ENCODE data around the gene PRRG1.
"Not testable (repeated sequence)": the region's sequence is repeated elsewhere in the genome, so short reads cannot be mapped to it uniquely, and the experiment has no call there.

The PRRG1 gene

DNA sequence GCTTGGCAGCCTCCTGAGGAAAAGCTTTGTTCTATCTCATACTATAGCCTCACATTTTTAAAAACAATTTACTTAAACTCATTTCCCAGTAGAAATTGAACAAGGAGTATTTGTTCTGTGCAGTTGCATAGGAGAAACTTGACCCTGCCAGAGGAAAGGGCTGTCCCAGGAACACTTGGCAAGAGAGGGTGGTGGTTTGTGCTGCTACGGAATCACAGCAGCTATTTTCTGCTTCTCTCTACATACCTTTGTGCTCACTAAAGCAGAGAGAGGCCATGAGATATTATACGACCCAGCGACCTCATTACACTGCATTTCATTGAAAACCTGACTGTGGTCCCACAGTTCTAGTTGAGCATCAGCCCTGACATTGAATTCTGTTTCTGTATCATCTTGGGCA, 139.2 kb downstream of the PRRG1 start:
- no peaks in the 10 kb centered on the region for H4K20me1 ChIP-seq (ENCODE audit: low read depth, low read length)
- no peak overlapping the region for H2AFZ ChIP-seq (ENCODE audit: low read depth, low read length, severe bottlenecking)
- H3K27me3 ChIP-seq (ENCODE audit: low read length) = no peaks in the 10 kb centered on the region
- no peaks in the 10 kb centered on the region for H3K9me3 ChIP-seq (ENCODE audit: insufficient read depth, low read length)
- H3K9me2 ChIP-seq (replicated peaks; ENCODE audit: insufficient read depth, low read length) = no peaks in the 10 kb centered on the region
- no peaks in the 10 kb centered on the region for H3K79me2 ChIP-seq (ENCODE audit: insufficient read depth, low read length)
- no peak overlapping the region for H3K27ac ChIP-seq (ENCODE audit: low read depth, low read length)
- no peaks in the 10 kb centered on the region for H3K36me3 ChIP-seq (ENCODE audit: low read length)
- H3F3A ChIP-seq (ENCODE audit: insufficient read depth) = no peaks in the 10 kb centered on the region
- H3K4me2 ChIP-seq (ENCODE audit: low read depth, low read length, poor library complexity, severe bottlenecking) = no peak overlapping the region
- H3K4me3 ChIP-seq (ENCODE audit: insufficient read depth, low read length, poor library complexity, severe bottlenecking) = no peak overlapping the region
- no peak overlapping the region for H3K9ac ChIP-seq (ENCODE audit: low read length)
- TF ChIP-seq CTCF (IDR thresholded peaks at IDR 0.05; ENCODE audit: insufficient read depth, low read length, poor library complexity, severe bottlenecking) (no peak), EZH2phosphoT487 (conservative IDR thresholded peaks at IDR 0.05; ENCODE audit: low read length) (no peak)

GRCh38 chrX:37491686-37492085, 142.5 kb downstream of the PRRG1 start:
- H4K20me1 ChIP-seq (ENCODE audit: low read depth, low read length) = no peaks in the 10 kb centered on the region
- no peak for TF ChIP-seq EZH2phosphoT487 (conservative IDR thresholded peaks at IDR 0.05; ENCODE audit: low read length)
- TF ChIP-seq CTCF (IDR thresholded peaks at IDR 0.05; ENCODE audit: insufficient read depth, low read length, poor library complexity, severe bottlenecking) = no peak
- H3K4me2 ChIP-seq (ENCODE audit: low read depth, low read length, poor library complexity, severe bottlenecking) = no peak overlapping the region
- H3K4me3 ChIP-seq (ENCODE audit: insufficient read depth, low read length, poor library complexity, severe bottlenecking) = no peak overlapping the region
- H3K36me3 ChIP-seq (ENCODE audit: low read length) = no peaks in the 10 kb centered on the region
- no peaks in the 10 kb centered on the region for H3K9me2 ChIP-seq (replicated peaks; ENCODE audit: insufficient read depth, low read length)
- H3K9ac ChIP-seq (ENCODE audit: low read length) = no peak overlapping the region
- no peaks in the 10 kb centered on the region for H3K9me3 ChIP-seq (ENCODE audit: insufficient read depth, low read length)
- no peak overlapping the region for H2AFZ ChIP-seq (ENCODE audit: low read depth, low read length, severe bottlenecking)
- H3K79me2 ChIP-seq (ENCODE audit: insufficient read depth, low read length) = no peaks in the 10 kb centered on the region
- no peak overlapping the region for H3K27ac ChIP-seq (ENCODE audit: low read depth, low read length)
- no peaks in the 10 kb centered on the region for H3K27me3 ChIP-seq (ENCODE audit: low read length)
- H3F3A ChIP-seq (ENCODE audit: insufficient read depth) = no peaks in the 10 kb centered on the region

DNA sequence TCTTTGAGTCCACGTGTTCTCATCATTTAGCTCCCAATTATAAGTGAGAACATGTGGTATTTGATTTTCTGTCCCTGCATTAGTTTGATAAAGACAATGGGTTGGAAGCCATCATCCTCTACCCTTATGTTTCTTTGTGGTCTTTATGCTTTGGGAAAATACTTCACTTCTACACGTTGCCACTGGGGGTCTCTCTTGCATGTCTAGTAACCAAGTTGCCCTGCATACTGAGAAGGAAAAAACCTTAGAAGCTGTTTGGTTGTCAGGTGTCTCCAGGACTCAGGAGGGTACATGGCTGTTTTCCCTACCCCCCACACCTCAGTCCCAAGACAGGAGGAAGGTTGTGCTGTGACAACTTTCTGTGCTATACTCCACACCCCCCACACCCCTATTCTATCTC, 146.6 kb downstream of the PRRG1 start:
- not testable (repeated sequence) for H3K27ac ChIP-seq (ENCODE audit: low read depth, low read length); H3K36me3 ChIP-seq (ENCODE audit: low read length); H3K9me2 ChIP-seq (replicated peaks; ENCODE audit: insufficient read depth, low read length); H3K4me2 ChIP-seq (ENCODE audit: low read depth, low read length, poor library complexity, severe bottlenecking); H3K9me3 ChIP-seq (ENCODE audit: insufficient read depth, low read length); H2AFZ ChIP-seq (ENCODE audit: low read depth, low read length, severe bottlenecking); H3K79me2 ChIP-seq (ENCODE audit: insufficient read depth, low read length); H3K9ac ChIP-seq (ENCODE audit: low read length); H3K4me3 ChIP-seq (ENCODE audit: insufficient read depth, low read length, poor library complexity, severe bottlenecking); H3K27me3 ChIP-seq (ENCODE audit: low read length); H4K20me1 ChIP-seq (ENCODE audit: low read depth, low read length); H3F3A ChIP-seq (ENCODE audit: insufficient read depth)

- H4K20me1 ChIP-seq (ENCODE audit: low read depth, low read length); H3K4me3 ChIP-seq (ENCODE audit: insufficient read depth, low read length, poor library complexity, severe bottlenecking); H3K79me2 ChIP-seq (ENCODE audit: insufficient read depth, low read length); H3K27me3 ChIP-seq (ENCODE audit: low read length); H2AFZ ChIP-seq (ENCODE audit: low read depth, low read length, severe bottlenecking); H3K9me3 ChIP-seq (ENCODE audit: insufficient read depth, low read length); H3K27ac ChIP-seq (ENCODE audit: low read depth, low read length); H3K36me3 ChIP-seq (ENCODE audit: low read length); H3K9me2 ChIP-seq (replicated peaks; ENCODE audit: insufficient read depth, low read length); H3F3A ChIP-seq (ENCODE audit: insufficient read depth); H3K9ac ChIP-seq (ENCODE audit: low read length); H3K4me2 ChIP-seq (ENCODE audit: low read depth, low read length, poor library complexity, severe bottlenecking): not testable (repeated sequence)
Observed at GRCh38 chrX:37497126-37497525, 148.0 kb downstream of the PRRG1 start.

DNA sequence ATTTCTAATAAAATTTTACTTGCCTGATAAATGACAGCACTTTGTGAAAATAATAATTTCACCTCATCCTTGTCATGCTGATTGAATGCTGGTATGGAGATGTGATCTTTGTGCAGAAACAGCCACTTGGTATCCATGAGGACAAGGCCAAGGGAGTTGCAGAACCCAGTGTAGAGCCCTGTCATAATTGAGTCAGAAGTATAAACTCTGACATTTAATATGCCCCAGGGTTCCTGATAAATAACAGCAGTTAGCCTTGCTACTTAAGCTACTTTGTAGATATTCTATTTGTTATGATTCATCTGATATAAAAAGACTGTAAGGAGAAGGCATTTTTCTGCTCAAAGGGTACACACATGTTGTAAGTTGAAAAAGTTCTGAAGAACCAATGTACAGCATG, 149.2 kb downstream of the PRRG1 start:
- not testable (repeated sequence) for H4K20me1 ChIP-seq (ENCODE audit: low read depth, low read length); H3K4me2 ChIP-seq (ENCODE audit: low read depth, low read length, poor library complexity, severe bottlenecking); H3K27ac ChIP-seq (ENCODE audit: low read depth, low read length); H3K36me3 ChIP-seq (ENCODE audit: low read length); H3K9ac ChIP-seq (ENCODE audit: low read length); H3K27me3 ChIP-seq (ENCODE audit: low read length); H3F3A ChIP-seq (ENCODE audit: insufficient read depth); H3K4me3 ChIP-seq (ENCODE audit: insufficient read depth, low read length, poor library complexity, severe bottlenecking); H3K9me3 ChIP-seq (ENCODE audit: insufficient read depth, low read length); H3K9me2 ChIP-seq (replicated peaks; ENCODE audit: insufficient read depth, low read length); H3K79me2 ChIP-seq (ENCODE audit: insufficient read depth, low read length); H2AFZ ChIP-seq (ENCODE audit: low read depth, low read length, severe bottlenecking)

- H3K9ac ChIP-seq (ENCODE audit: low read length); H3F3A ChIP-seq (ENCODE audit: insufficient read depth); H4K20me1 ChIP-seq (ENCODE audit: low read depth, low read length); H3K36me3 ChIP-seq (ENCODE audit: low read length); H3K27me3 ChIP-seq (ENCODE audit: low read length); H3K79me2 ChIP-seq (ENCODE audit: insufficient read depth, low read length); H3K27ac ChIP-seq (ENCODE audit: low read depth, low read length); H3K4me3 ChIP-seq (ENCODE audit: insufficient read depth, low read length, poor library complexity, severe bottlenecking); H3K9me2 ChIP-seq (replicated peaks; ENCODE audit: insufficient read depth, low read length); H2AFZ ChIP-seq (ENCODE audit: low read depth, low read length, severe bottlenecking); H3K9me3 ChIP-seq (ENCODE audit: insufficient read depth, low read length); H3K4me2 ChIP-seq (ENCODE audit: low read depth, low read length, poor library complexity, severe bottlenecking): not testable (repeated sequence)
Observed at GRCh38 chrX:37499649-37500048, 150.5 kb downstream of the PRRG1 start.
